Ishikawa (cell line): ENCODE results near the gene PPP2R5B.

Experiments
- MAX ChIP-seq: IDR thresholded peaks from 2 replicates; pipeline ENCODE4 v1.6.1; 2012
- RAD21 ChIP-seq: IDR thresholded peaks from 2 replicates; pipeline ENCODE4 v1.6.1; 2012; ENCODE audit warnings: low read depth
- TAF1 ChIP-seq: IDR thresholded peaks from 2 replicates; pipeline ENCODE4 v1.6.1; 2012; ENCODE audit warnings: low read depth, mild to moderate bottlenecking
- YY1 ChIP-seq: IDR thresholded peaks from 2 replicates; pipeline ENCODE4 v1.6.1; 2012; ENCODE audit warnings: low read depth
- ZBTB7A ChIP-seq: IDR thresholded peaks from 2 replicates; pipeline ENCODE4 v1.6.1; 2012; ENCODE audit warnings: low read depth

- TF ChIP-seq ZBTB7A (no peak), TAF1 (no peak), MAX (no peak), YY1 (no peak), RAD21 (no peak)
These were observed 1.3 kb downstream of the PPP2R5B start for GRCh38 chr11:64925536-64926436.
